ENCODE results near the gene SLC52A3. TPM values are rescaled to one million over a fixed set of nuclear protein-coding genes. Genes with fewer than 3 reads are reported as not detected.

Gene SLC52A3
- total and polyA plus RNA-seq, 2 donors (not counting 3 experiments of a cell fraction or from before 2014, with no cell fraction given) = not detected

- no peak overlapping the region for H3K27ac ChIP-seq (ENCODE audit: insufficient read depth, low read depth, low read length)
- H3K9ac ChIP-seq (replicated peaks; ENCODE audit: extremely low read depth, insufficient read depth, low read length) = no peak overlapping the region
- no peak for DNase-seq (ENCODE audit: low read depth, low spot score)
- no TSS peak for BruUV-seq (replicated peaks)
- H2AFZ ChIP-seq (ENCODE audit: low read depth, low read length) = no peak overlapping the region
- ChIA-PET CTCF (no interaction called here), POLR2A (no interaction called here)
- H3K4me2 ChIP-seq (ENCODE audit: insufficient read depth, low read length) = no peak overlapping the region
- no peaks in the 10 kb centered on the region for H3K36me3 ChIP-seq (ENCODE audit: control insufficient read depth in 2 of 2, extremely low read depth in 1 of 2, insufficient read depth in 2 of 2, low read length in 2 of 2)
- TF ChIP-seq FOS (IDR thresholded peaks at IDR 0.05; ENCODE audit: borderline replicate concordance, insufficient read depth, low read length) (no peak), POLR2A (IDR thresholded peaks at IDR 0.05; ENCODE audit: low read depth, low read length) (no peak), CTCF (IDR thresholded peaks at IDR 0.05; ENCODE audit: extremely low read depth in 1 of 2, insufficient read depth in 1 of 2, low read depth in 1 of 2, low read length in 2 of 2) (no peak), GATA2 (IDR thresholded peaks at IDR 0.05; ENCODE audit: insufficient read depth, insufficient read length, low read depth, low read length) (no peak), JUN (IDR thresholded peaks at IDR 0.05; ENCODE audit: borderline replicate concordance, insufficient read depth, insufficient read length, low read depth) (no peak), MYC (IDR thresholded peaks at IDR 0.05; ENCODE audit: low read depth, low read length) (no peak), MAX (IDR thresholded peaks at IDR 0.05; ENCODE audit: insufficient read depth, insufficient read length) (no peak), EZH2 (IDR thresholded peaks at IDR 0.05; ENCODE audit: borderline replicate concordance, low read depth, low read length, severe bottlenecking) (no peak)
- no peak overlapping the region for H3K4me3 ChIP-seq (replicated peaks in 1 of 3; ENCODE audit: insufficient read depth in 1 of 3, low read depth in 1 of 3, low read length in 3 of 3)
- H3K9me3 ChIP-seq (replicated peaks; ENCODE audit: control insufficient read depth, insufficient read depth, low read length) = no peaks in the 10 kb centered on the region
- H3K79me2 ChIP-seq (ENCODE audit: control insufficient read depth, insufficient read depth, low read length) = no peaks in the 10 kb centered on the region
- no peaks in the 10 kb centered on the region for H3K9me1 ChIP-seq (replicated peaks; ENCODE audit: control insufficient read depth, extremely low read depth, insufficient read depth, low read length)
- H3K27me3 ChIP-seq (ENCODE audit: control insufficient read depth in 2 of 2, insufficient read depth in 2 of 2, low read length in 2 of 2) = peaks cover 0 to 2% of the 10 kb centered on the region in 2 experiments
- intact Hi-C loops (cut with micrococcal nuclease) (no loop called here), dilution Hi-C loops (cut with MboI; ENCODE audit: extremely low pct_ligation_motif_present, low sequenced_read_pairs) (no loop called here)
- no peaks in the 10 kb centered on the region for H3K4me1 ChIP-seq (ENCODE audit: control insufficient read depth, extremely low read depth, insufficient read depth, low read length)
- no peaks in the 10 kb centered on the region for H4K20me1 ChIP-seq (replicated peaks; ENCODE audit: control insufficient read depth, extremely low read depth, insufficient read depth, low read length)
- no peak for FAIRE-seq
Measured at GRCh38 chr20:742156-742555, 26.1 kb downstream of the SLC52A3 start.
